Measurements from ENCODE around the gene NAP1L4. TPM values are rescaled to one million over a fixed set of nuclear protein-coding genes. Genes with fewer than 3 reads are reported as not detected.

The NAP1L4 gene, protein sequence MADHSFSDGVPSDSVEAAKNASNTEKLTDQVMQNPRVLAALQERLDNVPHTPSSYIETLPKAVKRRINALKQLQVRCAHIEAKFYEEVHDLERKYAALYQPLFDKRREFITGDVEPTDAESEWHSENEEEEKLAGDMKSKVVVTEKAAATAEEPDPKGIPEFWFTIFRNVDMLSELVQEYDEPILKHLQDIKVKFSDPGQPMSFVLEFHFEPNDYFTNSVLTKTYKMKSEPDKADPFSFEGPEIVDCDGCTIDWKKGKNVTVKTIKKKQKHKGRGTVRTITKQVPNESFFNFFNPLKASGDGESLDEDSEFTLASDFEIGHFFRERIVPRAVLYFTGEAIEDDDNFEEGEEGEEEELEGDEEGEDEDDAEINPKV
- total RNA-seq (100 to 1,000 TPM; 273 to 280 TPM), polyA plus RNA-seq (163 TPM)

DNA sequence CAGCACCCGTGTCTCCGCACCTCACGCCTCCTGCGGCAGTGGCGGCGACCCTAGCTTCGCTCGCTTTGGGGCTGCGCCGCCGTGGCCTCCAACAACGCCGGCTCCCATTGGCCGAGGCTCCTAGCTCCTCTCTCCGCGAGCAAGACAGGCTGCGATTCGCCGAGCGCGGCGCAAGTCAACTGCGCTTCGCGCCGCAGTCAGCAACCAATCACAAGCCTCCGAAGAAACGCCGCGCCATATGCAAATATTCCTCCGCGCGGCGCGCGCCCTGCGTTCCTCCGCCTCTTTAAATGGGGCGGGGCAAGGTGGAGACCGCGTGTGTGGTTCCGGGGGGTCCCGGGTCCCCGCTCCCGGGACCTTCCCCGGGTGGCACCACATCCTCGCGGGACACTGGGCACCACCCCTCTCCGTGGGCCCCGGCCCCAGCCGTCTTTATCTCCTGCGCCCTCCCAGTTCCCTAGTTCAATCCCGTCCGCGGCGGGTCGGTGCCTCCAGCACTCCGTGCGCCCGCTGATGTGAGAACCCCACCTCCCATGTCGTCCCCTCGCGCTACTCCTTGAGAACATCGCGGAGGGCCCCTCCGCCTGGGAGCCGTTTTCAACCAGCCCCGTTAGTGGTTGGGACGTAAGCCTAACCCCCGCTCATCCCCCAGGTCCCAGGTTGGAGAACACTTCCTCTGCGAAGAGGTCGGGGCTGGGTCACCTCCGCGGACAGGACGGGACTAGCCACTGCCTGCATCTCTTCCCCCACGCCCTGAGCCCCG lies at the start of gene NAP1L4:
Gene NAP1L4, minus strand, starts transcription at position 96 of the 763 bp plus-strand sequence. CDS start 13,109 bp downstream, outside the sequence.
- Histone ChIP-seq H3K4me3 (ENCODE audit: low read length) (peak within 1 kb of the TSS; percentile 85), H3K27me3 (ENCODE audit: insufficient read depth, low read length, poor library complexity, severe bottlenecking) (no peaks in the 10 kb centered on the region), H3K36me3 (ENCODE audit: insufficient read depth, low read length) (no peaks in the 10 kb centered on the region), H3K9me3 (ENCODE audit: low read length) (no peaks in the 10 kb centered on the region), H3K27ac (ENCODE audit: low read depth, low read length) (peak within 1 kb of the TSS; percentile 86), H3K4me1 (ENCODE audit: insufficient read depth, low read length) (peaks cover 20% of the 10 kb centered on the region)
- peaks cover 0 to 3% (median 0%) of the 10 kb centered on the region in 5 donors for H3K9me3 Mint-ChIP-seq
- CTCF ChIA-PET, result interaction anchor here (0.6 to 5.5 kb wide), 5 partner anchors 9 to 62 kb away, joined by 3 to 43 read pairs (median 3); no protein-coding TSS in a partner anchor
- peaks cover 0 to 38% (median 3%) of the 10 kb centered on the region in 3 donors for H3K36me3 Mint-ChIP-seq
- peak within 1 kb of the TSS; percentile 99 to 100 (median 99) for H3K4me3 Mint-ChIP-seq
- H3K4me1 Mint-ChIP-seq, result peaks cover 31 to 36% (median 32%) of the 10 kb centered on the region in 3 donors
- POLR2A ChIA-PET, result interaction anchor here (0.5 to 4.8 kb wide), 11 partner anchors 11 to 366 kb away, joined by 3 to 54 read pairs (median 3); a partner anchor contains a TSS
- peak; percentile 94 to 98 (median 95) for DNase-seq
- peak within 1 kb of the TSS; percentile 97 to 100 (median 98) for H3K27ac Mint-ChIP-seq
- H3K27me3 Mint-ChIP-seq, result peaks cover 0 to 3% of the 10 kb centered on the region in 2 donors

DNA sequence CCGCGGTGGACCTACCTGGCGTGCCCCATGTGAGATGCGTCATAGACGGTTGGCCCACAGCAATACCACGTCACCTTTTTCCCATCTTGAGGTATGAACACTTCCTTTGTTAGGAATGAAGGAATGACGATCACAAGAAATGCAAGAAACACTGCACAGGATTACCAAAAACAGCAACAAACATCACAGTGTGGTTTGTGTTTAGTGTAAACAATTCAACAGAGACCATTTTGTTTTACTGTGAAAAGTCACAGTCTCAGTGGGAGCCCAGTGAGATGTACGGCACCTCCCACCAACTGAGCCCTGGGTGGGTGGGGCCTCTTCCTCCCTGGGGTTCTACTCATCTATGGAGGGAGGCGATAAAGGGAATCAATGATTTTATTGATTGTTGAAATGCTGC lies 48.8 kb upstream of the NAP1L4 start:
- Mint-ChIP-seq H3K36me3 (peaks cover 9 to 90% (median 30%) of the 10 kb centered on the region in 3 donors), H3K4me3 (no peak overlapping the region), H3K27me3 (no peaks in the 10 kb centered on the region), H3K27ac (no peak overlapping the region), H3K4me1 (peaks cover 21 to 38% (median 25%) of the 10 kb centered on the region in 3 donors), H3K9me3 (no peaks in the 10 kb centered on the region)
- ChIA-PET CTCF (no interaction called here), POLR2A (no interaction called here)
- Histone ChIP-seq H3K27me3 (ENCODE audit: insufficient read depth, low read length, poor library complexity, severe bottlenecking) (no peaks in the 10 kb centered on the region), H3K9me3 (ENCODE audit: low read length) (no peaks in the 10 kb centered on the region), H3K27ac (ENCODE audit: low read depth, low read length) (no peak overlapping the region), H3K4me3 (ENCODE audit: low read length) (no peak overlapping the region), H3K4me1 (ENCODE audit: insufficient read depth, low read length) (peaks cover 14% of the 10 kb centered on the region), H3K36me3 (ENCODE audit: insufficient read depth, low read length) (peaks cover 38% of the 10 kb centered on the region)
- peak in 1 of 5 donors; percentile 9 for DNase-seq

DNA sequence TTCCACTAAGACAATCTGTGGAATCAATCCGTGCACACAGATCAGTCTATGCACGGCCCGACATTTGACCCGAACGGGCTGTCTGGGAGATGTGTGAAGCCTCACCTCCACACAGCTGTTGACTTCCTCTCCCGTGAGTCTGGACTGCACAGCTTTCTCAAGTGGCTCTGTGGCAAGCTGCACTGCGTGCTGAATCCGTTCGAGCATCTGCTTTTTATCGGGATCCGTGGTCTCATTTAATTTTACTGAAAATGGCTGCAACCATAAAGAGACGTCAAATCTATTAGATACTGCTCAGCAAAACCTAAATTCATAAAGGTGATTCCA lies 45.8 kb upstream of the NAP1L4 start:
- no peaks in the 10 kb centered on the region for H3K27me3 Mint-ChIP-seq
- H3K36me3 Mint-ChIP-seq, result peaks cover 9 to 90% (median 32%) of the 10 kb centered on the region in 3 donors
- H3K4me3 Mint-ChIP-seq, result peak overlapping the region in 1 of 7 donors; percentile 12
- Histone ChIP-seq H3K9me3 (ENCODE audit: low read length) (no peaks in the 10 kb centered on the region), H3K4me1 (ENCODE audit: insufficient read depth, low read length) (peaks cover 14% of the 10 kb centered on the region), H3K27ac (ENCODE audit: low read depth, low read length) (no peak overlapping the region), H3K27me3 (ENCODE audit: insufficient read depth, low read length, poor library complexity, severe bottlenecking) (no peaks in the 10 kb centered on the region), H3K36me3 (ENCODE audit: insufficient read depth, low read length) (peaks cover 45% of the 10 kb centered on the region), H3K4me3 (ENCODE audit: low read length) (no peak overlapping the region)
- H3K4me1 Mint-ChIP-seq, result peaks cover 21 to 25% (median 25%) of the 10 kb centered on the region in 3 donors
- no peaks in the 10 kb centered on the region for H3K9me3 Mint-ChIP-seq
- ChIA-PET POLR2A (interaction anchor here (1.1 to 1.5 kb wide), 2 partner anchors 46 to 54 kb away, joined by 3 to 5 read pairs; partner anchors contain the start of gene NAP1L4), CTCF (interaction anchor here (0.9 to 2.3 kb wide), 9 partner anchors 12 to 618 kb away, joined by 3 to 20 read pairs (median 4); no protein-coding TSS in a partner anchor)
- H3K27ac Mint-ChIP-seq, result peak overlapping the region in 4 of 8 donors; percentile 21 to 63 (median 42)
- no peak for DNase-seq

DNA sequence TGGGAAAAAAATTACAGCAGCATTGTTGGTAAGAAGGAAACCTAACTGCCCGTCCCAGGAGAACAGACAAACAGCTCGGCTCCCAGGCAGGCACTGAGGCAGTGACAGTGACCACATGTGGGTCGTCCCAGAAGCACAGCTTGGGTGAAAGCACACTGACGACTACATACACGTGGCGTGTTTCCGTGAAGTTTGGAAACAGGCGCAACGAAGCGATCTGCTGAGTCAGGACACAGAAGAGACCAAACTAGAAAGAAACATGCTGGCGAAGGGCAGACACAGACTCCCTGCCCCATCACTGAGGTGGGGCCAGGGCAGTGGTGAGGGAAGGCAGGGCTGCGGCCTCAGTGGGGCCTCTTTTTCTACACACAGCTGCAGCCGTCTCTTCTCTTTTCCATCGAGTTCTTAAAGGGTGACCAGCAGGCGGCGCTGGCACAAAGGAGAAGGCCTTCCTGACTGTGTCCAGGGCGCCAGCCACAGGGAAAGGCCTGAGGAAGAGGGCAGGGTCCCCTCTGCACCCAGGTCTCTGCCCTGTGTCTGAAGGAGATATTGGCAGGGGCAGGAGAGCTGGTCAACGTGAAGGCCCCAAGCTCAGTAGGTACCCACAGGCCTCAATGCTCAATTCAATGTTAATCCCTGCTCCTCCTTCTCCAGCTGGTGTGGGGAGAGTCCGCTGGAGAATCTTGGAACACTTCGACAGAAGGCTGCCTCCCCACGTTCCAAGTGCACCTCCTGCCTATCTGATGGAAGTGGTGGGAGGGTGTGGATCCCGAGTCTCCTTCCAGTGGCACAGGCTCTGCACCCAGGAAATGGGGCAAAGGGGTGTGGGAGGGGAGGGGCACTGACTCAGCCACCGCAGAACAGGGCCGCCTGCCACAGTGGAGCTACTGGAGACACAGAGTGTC lies 45.2 kb upstream of the NAP1L4 start:
- Histone ChIP-seq H3K4me1 (ENCODE audit: insufficient read depth, low read length) (peaks cover 14% of the 10 kb centered on the region), H3K9me3 (ENCODE audit: low read length) (no peaks in the 10 kb centered on the region), H3K27me3 (ENCODE audit: insufficient read depth, low read length, poor library complexity, severe bottlenecking) (no peaks in the 10 kb centered on the region), H3K4me3 (ENCODE audit: low read length) (no peak overlapping the region), H3K27ac (ENCODE audit: low read depth, low read length) (no peak overlapping the region), H3K36me3 (ENCODE audit: insufficient read depth, low read length) (peaks cover 49% of the 10 kb centered on the region)
- Mint-ChIP-seq H3K27me3 (no peaks in the 10 kb centered on the region), H3K27ac (peak overlapping the region in 6 of 8 donors; percentile 63 to 89 (median 74)), H3K36me3 (peaks cover 13 to 90% (median 32%) of the 10 kb centered on the region in 3 donors), H3K4me3 (peak overlapping the region in 1 of 7 donors; percentile 65), H3K9me3 (no peaks in the 10 kb centered on the region), H3K4me1 (peaks cover 24 to 25% (median 24%) of the 10 kb centered on the region in 3 donors)
- CTCF ChIA-PET, result interaction anchor here (0.9 to 2.3 kb wide), 9 partner anchors 12 to 617 kb away, joined by 3 to 20 read pairs (median 4); no protein-coding TSS in a partner anchor
- POLR2A ChIA-PET, result interaction anchor here (1.1 to 1.5 kb wide), 2 partner anchors 45 to 54 kb away, joined by 3 to 5 read pairs; partner anchors contain the start of gene NAP1L4
- peak in 4 of 5 donors; percentile 28 to 57 (median 33) for DNase-seq

DNA sequence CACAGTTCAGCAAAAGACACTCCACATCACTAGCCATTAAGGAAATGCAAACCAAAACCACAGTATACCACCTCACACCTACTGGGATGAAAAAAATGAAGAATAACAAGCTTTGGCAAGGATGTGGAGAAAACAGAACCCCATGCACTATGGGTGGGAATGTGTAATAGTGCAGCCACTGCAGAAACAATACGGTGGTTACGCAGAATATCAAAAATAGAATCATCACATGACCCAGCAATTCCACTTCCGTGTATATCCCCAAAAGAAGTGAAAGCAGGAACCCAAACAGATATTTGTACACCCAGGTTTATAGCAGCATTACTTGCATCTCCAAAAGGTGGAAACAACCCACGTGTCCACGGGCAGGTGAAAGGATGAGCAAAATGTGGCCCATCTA lies 44.3 kb upstream of the NAP1L4 start:
- Mint-ChIP-seq H3K9me3 (no peaks in the 10 kb centered on the region), H3K4me3 (peak overlapping the region in 2 of 7 donors; percentile 4 to 52), H3K36me3 (peaks cover 14 to 86% (median 31%) of the 10 kb centered on the region in 3 donors), H3K27ac (peak overlapping the region in 5 of 8 donors; percentile 25 to 70 (median 66)), H3K4me1 (peaks cover 24 to 27% (median 26%) of the 10 kb centered on the region in 3 donors), H3K27me3 (no peaks in the 10 kb centered on the region)
- Histone ChIP-seq H3K27me3 (ENCODE audit: insufficient read depth, low read length, poor library complexity, severe bottlenecking) (no peaks in the 10 kb centered on the region), H3K36me3 (ENCODE audit: insufficient read depth, low read length) (peaks cover 45% of the 10 kb centered on the region), H3K4me3 (ENCODE audit: low read length) (no peak overlapping the region), H3K4me1 (ENCODE audit: insufficient read depth, low read length) (peaks cover 14% of the 10 kb centered on the region), H3K27ac (ENCODE audit: low read depth, low read length) (no peak overlapping the region), H3K9me3 (ENCODE audit: low read length) (no peaks in the 10 kb centered on the region)
- CTCF ChIA-PET, result interaction anchor here (1.1 to 2.3 kb wide), 3 partner anchors 12 to 55 kb away, joined by 3 to 20 read pairs (median 3); no protein-coding TSS in a partner anchor
- DNase-seq, result no peak
- POLR2A ChIA-PET, result no interaction called here

DNA sequence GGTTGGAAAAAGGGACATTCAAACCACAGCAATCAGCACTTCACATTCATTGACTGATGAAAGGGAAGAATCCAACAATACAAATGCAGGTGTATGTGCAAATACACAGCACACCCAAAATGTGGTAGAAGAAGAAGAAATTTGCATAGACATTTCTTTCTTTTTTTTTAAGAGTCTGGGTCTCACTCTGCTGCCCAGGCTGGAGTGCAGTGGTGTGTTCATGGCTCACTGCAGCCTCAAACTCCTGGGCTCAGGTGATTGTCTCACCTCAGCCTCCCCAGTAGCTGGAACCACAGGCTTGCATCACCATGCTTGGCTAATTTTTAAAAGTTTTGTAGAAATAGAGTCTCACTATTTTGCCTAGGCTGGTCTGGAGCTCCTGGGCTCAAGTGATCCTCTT lies 43.2 kb upstream of the NAP1L4 start:
- no peak overlapping the region for H3K4me3 ChIP-seq (ENCODE audit: low read length)
- Mint-ChIP-seq H3K4me1 (peaks cover 24 to 38% (median 28%) of the 10 kb centered on the region in 3 donors), H3K36me3 (peaks cover 14 to 86% (median 38%) of the 10 kb centered on the region in 3 donors), H3K4me3 (no peak overlapping the region), H3K27ac (peak overlapping the region in 4 of 8 donors; percentile 25 to 43 (median 30)), H3K27me3 (no peaks in the 10 kb centered on the region), H3K9me3 (no peaks in the 10 kb centered on the region)
- DNase-seq, result no peak
- H3K27me3 ChIP-seq (ENCODE audit: insufficient read depth, low read length, poor library complexity, severe bottlenecking), result no peaks in the 10 kb centered on the region
- peaks cover 14% of the 10 kb centered on the region for H3K4me1 ChIP-seq (ENCODE audit: insufficient read depth, low read length)
- POLR2A ChIA-PET, result no interaction called here
- H3K9me3 ChIP-seq (ENCODE audit: low read length), result no peaks in the 10 kb centered on the region
- CTCF ChIA-PET, result interaction anchor here (0.9 to 1.1 kb wide), 3 partner anchors 11 to 20 kb away, joined by 3 read pairs; no protein-coding TSS in a partner anchor
- H3K27ac ChIP-seq (ENCODE audit: low read depth, low read length), result no peak overlapping the region
- H3K36me3 ChIP-seq (ENCODE audit: insufficient read depth, low read length), result peaks cover 50% of the 10 kb centered on the region

All from CD8-positive, alpha-beta memory T cell (primary cell).